GM12878 (cell line): ENCODE measurements around the gene MFSD12. TPM values are rescaled to one million over a fixed set of nuclear protein-coding genes. Genes with fewer than 3 reads are reported as not detected.
"Not testable (repeated sequence)": the region's sequence is repeated elsewhere in the genome, so short reads cannot be mapped to it uniquely, and the experiment has no call there.

Source experiments
- ATAC-seq: fragments of 200-7000 bp; cut with Tn5 transposase; 3 replicates; pipeline ENCODE4 v1.9.1; 2020; ENCODE audit warnings: mild to moderate bottlenecking, moderate library complexity
- BruUV-seq: library from RNA; stranded (reverse); fragments of 400-500 nt; replicated peaks from 2 replicates; lab custom pipeline; 2021; lab: Mats Ljungman, UMichigan
- CTCF ChIA-PET: fragments of 300-600 bp; sonication (Branson Sonifier 250); formaldehyde crosslinking; extraction: SDS; loops from one replicate; lab custom pipeline; 2021; ENCODE audit warnings: inconsistent platforms; lab: Yijun Ruan, JAX
- POLR2A ChIA-PET: fragments of 350-600 bp; formaldehyde crosslinking; extraction: SDS; loops from one replicate; lab custom pipeline; 2021; ENCODE audit warnings: inconsistent platforms; lab: Charles Lee
- RAD21 ChIA-PET: fragments of 300-600 bp; sonication (Branson Sonifier 250); formaldehyde crosslinking; loops from one replicate; lab custom pipeline; 2023; ENCODE audit warnings: antibody characterized with exemption; ENCODE audit not compliant: unreplicated experiment; lab: Charles Lee
- SMC1A ChIA-PET: fragments of 300-600 bp; sonication (Branson Sonifier 250); formaldehyde crosslinking; loops from one replicate; lab custom pipeline; 2023; ENCODE audit not compliant: unreplicated experiment, uncharacterized antibody; lab: Charles Lee
- DNase-seq: peaks from one replicate; pipeline ENCODE4 v3.0.0-alpha.2; 2011; ENCODE audit warnings: low read depth, low spot score
- FAIRE-seq: peaks from 3 replicates; lab custom pipeline; 2011; peaks lifted over from hg19 to GRCh38; lab: Jason Lieb, UNC
- H2AFZ ChIP-seq: 2 replicates; pipeline ENCODE4 v1.6.0; 2011; ENCODE audit warnings: low read depth, low read length, control low read depth; ENCODE audit not compliant: control insufficient read depth
- H3K27ac ChIP-seq: 2 replicates; pipeline ENCODE4 v1.5.1; 2011; ENCODE audit warnings: control low read depth; ENCODE audit not compliant: control insufficient read depth, insufficient read depth
- H3K27me3 ChIP-seq, 2 experiments: replicated peaks in 1 of 2; 2 replicates each; pipeline versions ENCODE4 v1.6.0 to v1.6.1; 2011; ENCODE audit warnings: low read length in 1 of 2; ENCODE audit not compliant: control insufficient read depth in 2 of 2, insufficient read depth in 2 of 2
- H3K36me3 ChIP-seq, 2 experiments: 2 replicates each; pipeline ENCODE4 v1.5.1; 2011; ENCODE audit warnings: low read length in 1 of 2; ENCODE audit not compliant: control insufficient read depth in 2 of 2, insufficient read depth in 2 of 2
- H3K4me1 ChIP-seq: 2 replicates; pipeline ENCODE4 v1.6.1; 2011; ENCODE audit warnings: mild to moderate bottlenecking, low read length, moderate library complexity, mixed read lengths; ENCODE audit not compliant: control insufficient read depth, insufficient read depth
- H3K4me2 ChIP-seq: 2 replicates; pipeline ENCODE4 v1.6.0; 2011; ENCODE audit warnings: control low read depth; ENCODE audit not compliant: control insufficient read depth, insufficient read depth
- H3K4me3 ChIP-seq: fragments of 200-600 bp; sonication (generic); 2 replicates; pipeline ENCODE4 v1.5.1; 2016
- H3K79me2 ChIP-seq: 2 replicates; pipeline ENCODE4 v1.6.0; 2011; ENCODE audit warnings: low read length; ENCODE audit not compliant: control insufficient read depth, insufficient read depth
- H3K9ac ChIP-seq: 2 replicates; pipeline ENCODE4 v1.8.0; 2011; ENCODE audit warnings: low read length, control low read depth, mixed read lengths; ENCODE audit not compliant: control insufficient read depth, insufficient read depth
- H3K9me3 ChIP-seq: replicated peaks from 3 replicates; pipeline ENCODE4 v1.5.1; 2011; ENCODE audit warnings: mild to moderate bottlenecking, low read length; ENCODE audit not compliant: control insufficient read depth, insufficient read depth
- H4K20me1 ChIP-seq: 2 replicates; pipeline ENCODE4 v1.6.0; 2011; ENCODE audit not compliant: control insufficient read depth, insufficient read depth
- CREB1 ChIP-seq: IDR thresholded peaks from 2 replicates; pipeline ENCODE4 v1.6.1; 2012; ENCODE audit warnings: low read depth, mild to moderate bottlenecking, inconsistent platforms
- IRF4 ChIP-seq: IDR thresholded peaks from 2 replicates; pipeline ENCODE4 v1.6.1; 2011; ENCODE audit warnings: low read depth, low read length
- NFXL1 ChIP-seq: fragments of 450-650 bp; IDR thresholded peaks from 2 replicates; pipeline ENCODE4 v1.6.1; 2017; ENCODE audit warnings: antibody characterized with exemption, mild to moderate bottlenecking, borderline replicate concordance
- RCOR1 ChIP-seq: conservative IDR thresholded peaks from 2 replicates; pipeline ENCODE4 v1.6.1; 2012; ENCODE audit warnings: low read depth, low read length, improper control_type of control experiment
- RFX5 ChIP-seq: IDR thresholded peaks from 2 replicates; pipeline ENCODE4 v1.6.1; 2011; ENCODE audit warnings: low read depth, low read length, improper control_type of control experiment
- RUNX3 ChIP-seq: IDR thresholded peaks from 2 replicates; pipeline ENCODE4 v1.6.1; 2012; ENCODE audit warnings: low read length, inconsistent platforms
- SMAD5 ChIP-seq: IDR thresholded peaks from 2 replicates; pipeline ENCODE4 v1.6.1; 2016; ENCODE audit warnings: antibody characterized with exemption, low read depth
- SMARCA5 ChIP-seq: fragments of 450-650 bp; IDR thresholded peaks from 2 replicates; pipeline ENCODE4 v1.6.1; 2017; ENCODE audit warnings: mild to moderate bottlenecking
- STAT3 ChIP-seq: IDR thresholded peaks from 2 replicates; pipeline ENCODE4 v1.6.1; 2011; ENCODE audit warnings: low read depth, low read length, improper control_type of control experiment
- YBX1 ChIP-seq: fragments of 450-650 bp; IDR thresholded peaks from 2 replicates; pipeline ENCODE4 v1.6.1; 2016; ENCODE audit warnings: antibody characterized with exemption
- ZNF384 ChIP-seq: IDR thresholded peaks from 2 replicates; pipeline ENCODE4 v1.6.1; 2012; ENCODE audit warnings: low read depth, mild to moderate bottlenecking, low read length, improper control_type of control experiment, borderline replicate concordance
- WGBS: methylation state at CpG from one replicate; pipeline ENCODE4 v1.1.6; 2016; ENCODE audit warnings: low lambda C conversion rate; ENCODE audit not compliant: insufficient replicate concordance, insufficient coverage; ENCODE audit errors: missing lambda C conversion rate; 5-methylcytosine and 5-hydroxymethylcytosine counted together
- in situ Hi-C: fragments of 300-500 bp; cut with MboI; formaldehyde crosslinking; loops from 9 replicates; pipeline ENCODE4 v1.14.3; 2018; ENCODE audit warnings: mixed read lengths
- intact Hi-C: fragments of 100-400 bp; cut with micrococcal nuclease; formaldehyde crosslinking; loops from one replicate; pipeline ENCODE4 v1.14.2; 2022; ENCODE audit not compliant: unreplicated experiment
- polyA plus RNA-seq, 11 experiments: library from polyadenylated mRNA; depleted of rRNA in 4 of 11; unstranded in 6 of 11; stranded (reverse) in 5 of 11; fragments of >200 nt; fragmentation: Nextera tagmentation in 4 of 11; fragmentation: Illumina TruSeq in 1 of 11; extraction: Ambion mirVana in 4 of 11; extraction: Trizol in 1 of 11; gene quantifications; 1 replicate in 1 of 11; 2 replicates in 10 of 11; pipeline versions ENCODE4 v1.2.1 to v1.2.3, GENCODE V29; 2011 to 2016; ENCODE audit warnings: inconsistent platforms in 2 of 11, missing spikeins in 2 of 11, low read depth in 1 of 11
- total RNA-seq, 4 experiments: library from RNA; depleted of rRNA in 3 of 4; stranded (reverse); fragments of >200 nt in 3 of 4; fragmentation: Illumina TruSeq in 1 of 4; extraction: Trizol in 1 of 4; gene quantifications; 2 replicates each; pipeline versions ENCODE4 v1.2.1 to v1.2.3, GENCODE V29; 2013 to 2021
- TF ChIP-seq, protein P1 (sequence below): fragments of 450-650 bp; IDR thresholded peaks from 2 replicates; pipeline ENCODE4 v1.6.1; 2016; ENCODE audit warnings: mild to moderate bottlenecking
- TF ChIP-seq, protein P2 (sequence below): fragments of 450-650 bp; IDR thresholded peaks from 2 replicates; pipeline ENCODE4 v1.6.1; 2018; ENCODE audit warnings: mild to moderate bottlenecking, low read depth, moderate library complexity; ENCODE audit not compliant: partially characterized antibody
- TF ChIP-seq, protein P3 (sequence below): IDR thresholded peaks from 2 replicates; pipeline ENCODE4 v1.6.1; 2012; ENCODE audit warnings: low read depth, low read length, improper control_type of control experiment

Gene MFSD12
- total and polyA plus RNA-seq, 10 of the 15 experiments (the other 5 are each of a cell fraction or from before 2014, with no cell fraction given): 0.58 to 65.9 (median 16.8) TPM

DNA sequence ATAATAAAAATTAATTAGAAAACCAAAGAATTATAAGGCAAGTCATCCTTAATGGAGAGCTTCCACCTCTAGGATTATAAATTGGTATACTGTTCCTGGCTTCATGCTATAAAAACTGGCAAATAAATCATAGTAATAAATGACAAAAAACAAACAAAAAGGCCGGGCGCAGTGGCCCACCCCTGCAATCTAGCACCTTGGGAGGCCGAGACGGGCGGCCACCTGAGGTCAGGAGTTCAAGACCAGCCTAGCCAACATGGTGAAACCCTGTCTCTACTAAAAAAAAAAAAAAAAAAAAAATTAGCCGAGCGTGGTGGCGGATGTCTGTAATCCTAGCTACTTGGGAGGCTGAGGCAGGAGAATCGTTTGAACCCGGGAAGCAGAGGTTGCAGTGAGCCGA lies 12.7 kb upstream of the MFSD12 start:
- POLR2A ChIA-PET: interaction anchor here (0.6 to 1.2 kb wide), 2 partner anchors 12 to 17 kb away, joined by 4 to 6 read pairs; partner anchors contain the start of gene MFSD12
- RAD21 ChIA-PET, in situ Hi-C loops, ATAC-seq, H4K20me1 ChIP-seq, H3K27ac ChIP-seq, H3K4me1 ChIP-seq, CTCF ChIA-PET, H3K36me3 ChIP-seq, DNase-seq, H3K79me2 ChIP-seq, H2AFZ ChIP-seq, SMC1A ChIA-PET, H3K27me3 ChIP-seq, H3K4me3 ChIP-seq, H3K4me2 ChIP-seq, FAIRE-seq, H3K9ac ChIP-seq, H3K9me3 ChIP-seq, BruUV-seq: not testable (repeated sequence)
- WGBS: 85% methylated on average over 11 of the region's 11 CpGs
- intact Hi-C loops: loop anchor here (5.0 kb wide), 1 partner anchor 37 kb away; the partner anchor contains the start of gene TBXA2R

DNA sequence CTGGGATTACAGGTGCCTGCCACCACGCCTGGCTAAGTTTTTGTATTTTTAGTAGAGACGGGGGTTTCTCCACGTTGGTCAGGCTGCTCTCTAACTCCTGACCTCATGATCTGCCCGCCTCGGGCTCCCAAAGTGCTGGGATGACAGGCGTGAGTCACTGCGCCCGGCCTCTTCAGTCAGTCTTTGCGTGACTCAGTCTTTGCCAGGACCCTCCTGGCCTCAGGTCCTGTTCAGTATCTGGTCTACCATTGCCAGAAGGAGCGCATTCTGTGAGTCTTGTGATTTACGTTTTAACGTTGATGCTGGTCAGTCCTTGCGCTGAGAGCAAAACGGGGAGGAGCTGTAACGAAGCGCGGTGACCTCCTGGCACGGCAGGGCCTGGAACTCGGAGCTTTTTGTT lies 7.8 kb upstream of the MFSD12 start:
- Histone ChIP-seq H3K36me3 (no peaks in the 10 kb centered on the region), H3K9me3 (no peaks in the 10 kb centered on the region), H4K20me1 (no peaks in the 10 kb centered on the region), H3K4me1 (no peaks in the 10 kb centered on the region; the same call in 1 of the 2 replicates), H3K4me3 (no peak overlapping the region), H3K79me2 (no peaks in the 10 kb centered on the region), H3K27ac (no peak overlapping the region), H3K27me3 (no peaks in the 10 kb centered on the region), H2AFZ (no peak overlapping the region), H3K4me2 (no peak overlapping the region), H3K9ac (no peak overlapping the region)
- FAIRE-seq: no peak
- intact Hi-C loops (no loop called here), in situ Hi-C loops (no loop called here)
- POLR2A ChIA-PET: interaction anchor here (0.6 to 0.7 kb wide), 2 partner anchors 26 to 187 kb away, joined by 5 to 6 read pairs; no protein-coding TSS in a partner anchor
- 72% methylated on average over 19 of the region's 19 CpGs for WGBS
- CTCF ChIA-PET: no interaction called here
- RAD21 ChIA-PET: no interaction called here
- ATAC-seq: no peak
- SMC1A ChIA-PET: no interaction called here
- DNase-seq: no peak
- BruUV-seq: no TSS peak
- no peak for TF ChIP-seq SMAD5
- TF ChIP-seq YBX1: no peak
- no peak for TF ChIP-seq NFXL1
- TF ChIP-seq CREB1: no peak
- TF ChIP-seq ZNF384: no peak
- TF ChIP-seq RUNX3: no peak
- TF ChIP-seq IRF4: no peak
- TF ChIP-seq RCOR1: no peak
- TF ChIP-seq, protein P1, sequence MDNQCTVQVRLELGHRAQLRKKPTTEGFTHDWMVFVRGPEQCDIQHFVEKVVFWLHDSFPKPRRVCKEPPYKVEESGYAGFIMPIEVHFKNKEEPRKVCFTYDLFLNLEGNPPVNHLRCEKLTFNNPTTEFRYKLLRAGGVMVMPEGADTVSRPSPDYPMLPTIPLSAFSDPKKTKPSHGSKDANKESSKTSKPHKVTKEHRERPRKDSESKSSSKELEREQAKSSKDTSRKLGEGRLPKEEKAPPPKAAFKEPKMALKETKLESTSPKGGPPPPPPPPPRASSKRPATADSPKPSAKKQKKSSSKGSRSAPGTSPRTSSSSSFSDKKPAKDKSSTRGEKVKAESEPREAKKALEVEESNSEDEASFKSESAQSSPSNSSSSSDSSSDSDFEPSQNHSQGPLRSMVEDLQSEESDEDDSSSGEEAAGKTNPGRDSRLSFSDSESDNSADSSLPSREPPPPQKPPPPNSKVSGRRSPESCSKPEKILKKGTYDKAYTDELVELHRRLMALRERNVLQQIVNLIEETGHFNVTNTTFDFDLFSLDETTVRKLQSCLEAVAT: no peak
- TF ChIP-seq, protein P2, sequence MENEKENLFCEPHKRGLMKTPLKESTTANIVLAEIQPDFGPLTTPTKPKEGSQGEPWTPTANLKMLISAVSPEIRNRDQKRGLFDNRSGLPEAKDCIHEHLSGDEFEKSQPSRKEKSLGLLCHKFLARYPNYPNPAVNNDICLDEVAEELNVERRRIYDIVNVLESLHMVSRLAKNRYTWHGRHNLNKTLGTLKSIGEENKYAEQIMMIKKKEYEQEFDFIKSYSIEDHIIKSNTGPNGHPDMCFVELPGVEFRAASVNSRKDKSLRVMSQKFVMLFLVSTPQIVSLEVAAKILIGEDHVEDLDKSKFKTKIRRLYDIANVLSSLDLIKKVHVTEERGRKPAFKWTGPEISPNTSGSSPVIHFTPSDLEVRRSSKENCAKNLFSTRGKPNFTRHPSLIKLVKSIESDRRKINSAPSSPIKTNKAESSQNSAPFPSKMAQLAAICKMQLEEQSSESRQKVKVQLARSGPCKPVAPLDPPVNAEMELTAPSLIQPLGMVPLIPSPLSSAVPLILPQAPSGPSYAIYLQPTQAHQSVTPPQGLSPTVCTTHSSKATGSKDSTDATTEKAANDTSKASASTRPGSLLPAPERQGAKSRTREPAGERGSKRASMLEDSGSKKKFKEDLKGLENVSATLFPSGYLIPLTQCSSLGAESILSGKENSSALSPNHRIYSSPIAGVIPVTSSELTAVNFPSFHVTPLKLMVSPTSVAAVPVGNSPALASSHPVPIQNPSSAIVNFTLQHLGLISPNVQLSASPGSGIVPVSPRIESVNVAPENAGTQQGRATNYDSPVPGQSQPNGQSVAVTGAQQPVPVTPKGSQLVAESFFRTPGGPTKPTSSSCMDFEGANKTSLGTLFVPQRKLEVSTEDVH: no peak
- no peak for TF ChIP-seq STAT3
- TF ChIP-seq, protein P3, sequence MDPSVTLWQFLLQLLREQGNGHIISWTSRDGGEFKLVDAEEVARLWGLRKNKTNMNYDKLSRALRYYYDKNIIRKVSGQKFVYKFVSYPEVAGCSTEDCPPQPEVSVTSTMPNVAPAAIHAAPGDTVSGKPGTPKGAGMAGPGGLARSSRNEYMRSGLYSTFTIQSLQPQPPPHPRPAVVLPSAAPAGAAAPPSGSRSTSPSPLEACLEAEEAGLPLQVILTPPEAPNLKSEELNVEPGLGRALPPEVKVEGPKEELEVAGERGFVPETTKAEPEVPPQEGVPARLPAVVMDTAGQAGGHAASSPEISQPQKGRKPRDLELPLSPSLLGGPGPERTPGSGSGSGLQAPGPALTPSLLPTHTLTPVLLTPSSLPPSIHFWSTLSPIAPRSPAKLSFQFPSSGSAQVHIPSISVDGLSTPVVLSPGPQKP: no peak
- TF ChIP-seq SMARCA5: no peak
- TF ChIP-seq RFX5: no peak
